Measurements from ENCODE around the gene GPX4.
"Not testable (repeated sequence)": the region's sequence is repeated elsewhere in the genome, so short reads cannot be mapped to it uniquely, and the experiment has no call there.

Gene GPX4

DNA sequence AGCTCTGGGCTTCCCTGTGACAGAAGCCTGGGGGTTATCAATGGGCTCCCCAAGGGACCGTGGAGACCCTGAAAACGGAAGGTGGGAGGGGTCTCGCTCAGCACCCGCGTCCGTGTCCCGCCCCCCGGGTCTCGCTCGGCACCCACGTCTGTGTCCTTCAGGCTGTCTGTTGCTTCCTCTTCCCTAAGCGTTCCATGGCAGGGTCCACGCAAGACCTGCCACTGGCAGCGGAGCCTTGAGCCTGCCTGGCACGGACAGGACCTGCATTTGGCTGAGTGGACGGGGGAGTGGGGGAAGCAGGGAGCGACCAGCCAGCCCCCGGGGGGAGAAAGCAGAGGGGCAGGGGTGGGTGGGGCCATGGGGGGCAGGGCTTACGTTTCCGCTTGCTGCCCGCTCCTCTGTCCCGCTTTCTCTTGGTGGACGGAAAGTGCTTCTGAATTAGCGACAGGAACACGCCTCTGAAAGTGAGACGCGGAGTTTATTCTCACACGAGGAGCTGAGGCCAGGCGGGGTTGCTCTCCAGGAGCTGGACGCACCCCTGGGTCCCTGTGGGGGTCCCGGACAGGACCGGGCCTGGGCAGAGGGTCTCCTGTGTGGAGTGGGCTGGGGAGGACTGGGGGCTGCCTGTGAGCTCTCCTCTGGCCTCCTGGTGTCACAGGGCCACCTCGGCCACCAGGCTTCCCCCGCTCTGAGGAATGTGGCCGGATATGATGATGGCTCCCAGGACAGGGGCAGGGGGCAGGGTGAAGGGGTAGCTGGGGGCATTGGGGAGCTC, 12.0 kb downstream of the GPX4 start:
- no peak for DNase-seq

DNA sequence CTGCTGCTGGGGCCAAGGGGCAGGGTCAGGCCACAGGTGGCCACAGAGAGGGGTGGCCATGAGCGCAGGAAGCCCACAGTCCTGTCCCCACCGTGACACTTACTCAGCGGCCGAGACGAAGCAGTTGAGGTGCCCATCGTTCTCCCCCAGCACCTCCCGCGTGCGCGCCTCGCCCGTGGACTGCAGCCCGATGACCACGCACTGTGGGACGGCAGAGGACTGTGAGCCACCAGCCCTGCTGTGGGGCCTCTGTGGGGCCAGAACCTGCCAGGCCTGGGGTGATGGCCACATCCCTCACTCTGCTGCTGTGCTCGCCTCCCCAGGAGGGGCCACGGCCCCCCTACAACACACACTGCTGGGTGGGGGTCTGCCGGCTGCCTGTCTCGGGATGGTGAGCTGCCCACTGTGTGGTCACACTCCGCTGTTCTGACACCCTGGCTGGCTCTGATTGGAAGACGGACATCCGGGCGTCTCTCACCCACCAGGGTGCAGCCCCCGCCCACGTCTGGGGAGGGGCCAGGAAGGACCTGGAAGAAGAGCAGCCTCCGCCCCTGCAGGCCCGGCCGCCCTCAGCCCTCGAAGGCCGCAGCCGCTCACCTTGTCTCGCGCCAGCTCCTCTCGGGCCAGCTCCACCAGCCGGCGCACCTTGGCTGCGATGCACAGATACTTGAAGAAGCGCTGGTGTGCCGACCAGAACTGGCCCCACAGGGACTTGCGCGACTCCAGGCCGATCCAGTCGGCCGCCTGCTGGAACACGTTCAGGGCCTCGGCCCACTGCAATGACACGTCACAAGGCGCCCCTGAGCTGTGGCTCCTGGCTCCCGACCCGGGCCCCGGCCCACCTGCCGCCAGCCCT, 13.2 kb downstream of the GPX4 start:
- no peak for DNase-seq

DNA sequence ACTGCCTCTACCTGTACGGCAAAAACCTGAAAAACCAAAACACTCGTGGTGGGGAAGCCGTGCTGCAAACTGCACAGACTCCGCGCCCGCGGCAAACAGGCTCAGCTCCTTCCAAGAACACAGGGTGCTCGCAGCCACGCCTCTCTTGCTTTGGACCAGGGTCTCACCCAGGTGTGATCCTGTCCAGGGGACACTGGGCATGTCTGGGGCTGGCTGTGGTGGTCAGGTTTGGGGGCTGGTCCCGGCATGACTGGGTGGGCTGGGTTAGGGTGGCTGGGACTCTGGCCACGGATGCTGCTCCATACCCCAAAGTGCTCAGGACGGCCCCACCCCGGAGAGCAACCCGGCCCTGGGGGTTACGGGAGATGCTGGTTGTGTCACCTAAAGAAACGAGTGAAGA, 13.9 kb downstream of the GPX4 start:
- DNase-seq = no peak

DNA sequence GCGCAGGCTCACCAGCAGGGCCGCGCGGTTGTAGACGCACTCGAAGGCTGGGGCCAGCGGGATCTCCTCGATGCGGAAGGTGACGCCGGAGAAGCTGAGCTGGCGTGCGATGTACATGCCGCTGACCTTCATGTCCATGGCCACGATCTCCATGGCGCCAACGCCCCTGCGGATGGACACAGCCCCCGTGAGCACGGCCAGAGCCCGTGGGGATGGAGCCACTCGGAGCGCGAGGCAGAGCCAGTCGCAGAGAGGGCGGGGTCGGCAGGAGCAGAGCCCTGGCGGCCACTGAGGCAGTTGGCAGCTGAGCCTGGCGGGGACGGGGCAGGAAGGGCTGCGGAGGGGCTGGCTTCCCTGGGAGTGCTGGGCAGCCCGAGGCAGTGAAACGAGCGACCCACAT, 15.2 kb downstream of the GPX4 start:
- DNase-seq = no peak

DNA sequence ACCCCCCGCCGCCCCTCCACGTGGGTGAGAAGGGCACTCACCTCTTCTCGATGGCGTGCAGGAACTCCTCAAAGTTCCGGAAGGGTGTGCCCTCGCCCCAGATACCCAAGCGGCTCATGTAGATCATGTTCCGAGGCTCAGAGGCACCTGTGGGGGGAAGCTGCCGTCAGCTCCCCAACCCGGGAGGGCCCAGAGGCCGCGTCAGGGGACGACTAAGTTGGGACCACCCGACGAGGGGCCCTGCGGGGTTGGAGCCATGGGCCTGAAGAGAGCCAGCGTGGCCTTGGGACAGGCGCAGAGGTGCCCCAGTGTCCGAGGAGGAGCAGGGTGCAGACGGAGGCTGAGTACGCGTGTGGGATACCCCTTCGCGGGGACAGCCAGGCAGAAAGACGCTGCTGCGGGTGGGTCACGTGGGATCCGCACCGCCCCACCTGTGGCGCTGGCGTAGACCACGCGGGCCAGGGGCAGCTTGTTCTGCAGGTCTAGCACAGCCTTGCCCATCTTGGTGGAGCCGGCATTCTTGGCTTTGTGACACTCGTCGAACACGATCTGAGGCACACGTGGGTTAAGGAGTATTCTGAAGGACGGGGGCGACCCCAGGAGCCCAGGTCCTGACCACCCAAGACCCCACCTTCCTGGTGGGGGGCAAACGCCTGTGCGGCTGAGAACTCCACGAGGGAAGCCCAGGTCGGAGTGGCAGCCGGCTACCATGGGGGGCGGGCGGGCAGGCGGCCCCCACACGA, 15.9 kb downstream of the GPX4 start:
- DNase-seq = no peak

DNA sequence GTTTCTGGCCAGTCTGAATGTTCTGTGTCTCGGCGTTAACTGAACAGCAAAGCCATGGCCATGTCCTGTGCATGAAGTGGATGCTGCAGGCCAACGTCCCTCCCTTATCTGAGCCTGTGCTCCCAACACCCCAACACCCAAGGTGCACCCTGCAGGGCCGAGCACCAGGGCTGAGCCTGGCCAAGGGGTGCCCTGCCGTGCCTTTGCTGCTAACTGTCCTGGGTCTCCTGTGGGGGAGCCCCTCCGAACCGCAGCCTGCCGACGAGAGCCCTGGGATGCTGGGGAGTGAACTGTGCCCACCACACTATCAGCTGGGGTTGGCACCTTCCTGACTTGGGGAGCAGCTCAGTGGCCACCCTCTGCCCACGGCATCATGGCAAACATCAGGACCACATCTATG, 17.6 kb downstream of the GPX4 start:
- no peak for DNase-seq

DNA sequence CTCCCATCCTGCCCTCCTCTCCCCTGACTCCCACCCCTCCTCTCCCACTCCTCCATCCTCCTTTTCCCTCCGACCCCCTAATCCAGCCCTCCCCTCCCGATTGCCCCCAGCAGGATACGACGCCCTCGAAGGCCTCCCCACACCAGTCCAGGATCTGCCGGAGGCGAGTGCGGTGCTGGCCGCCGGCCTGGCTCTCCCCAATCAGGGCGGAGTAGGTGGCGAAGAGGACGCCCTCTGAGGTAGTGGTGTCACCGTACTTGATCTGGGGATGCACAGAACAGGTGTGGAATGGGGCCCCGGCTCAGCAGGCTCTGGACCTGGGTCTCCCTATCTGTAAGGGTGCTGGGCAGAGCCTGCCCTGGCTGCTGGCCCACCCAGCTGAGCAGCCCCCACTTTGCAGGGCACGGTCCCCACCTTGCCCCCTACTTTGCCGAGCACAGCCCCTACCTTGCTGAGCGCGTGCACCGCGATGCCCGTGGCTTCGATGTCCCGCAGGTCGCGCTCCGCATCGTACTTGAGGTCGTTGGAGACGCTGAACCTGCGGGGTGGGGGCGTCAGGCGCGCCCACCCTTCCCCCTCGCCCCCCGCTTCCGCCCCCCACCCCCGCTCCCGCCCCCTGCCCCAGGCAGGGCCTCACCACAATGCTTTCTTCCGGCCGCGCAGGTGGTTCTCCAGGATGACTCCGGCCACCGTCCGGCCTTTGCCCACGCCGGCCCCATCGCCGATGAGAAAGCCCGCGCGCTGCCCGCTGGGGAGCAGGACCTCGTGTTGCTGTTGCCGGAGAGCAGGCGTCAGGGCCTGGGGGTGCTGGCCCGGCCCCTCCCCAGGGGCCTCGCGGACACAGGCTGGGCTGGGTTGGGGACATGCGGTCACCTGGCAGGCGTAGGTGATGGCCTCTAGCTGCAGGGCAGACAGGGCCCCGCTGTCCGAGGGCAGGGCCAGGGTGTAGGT, 18.5 kb downstream of the GPX4 start:
- DNase-seq = no peak

DNA sequence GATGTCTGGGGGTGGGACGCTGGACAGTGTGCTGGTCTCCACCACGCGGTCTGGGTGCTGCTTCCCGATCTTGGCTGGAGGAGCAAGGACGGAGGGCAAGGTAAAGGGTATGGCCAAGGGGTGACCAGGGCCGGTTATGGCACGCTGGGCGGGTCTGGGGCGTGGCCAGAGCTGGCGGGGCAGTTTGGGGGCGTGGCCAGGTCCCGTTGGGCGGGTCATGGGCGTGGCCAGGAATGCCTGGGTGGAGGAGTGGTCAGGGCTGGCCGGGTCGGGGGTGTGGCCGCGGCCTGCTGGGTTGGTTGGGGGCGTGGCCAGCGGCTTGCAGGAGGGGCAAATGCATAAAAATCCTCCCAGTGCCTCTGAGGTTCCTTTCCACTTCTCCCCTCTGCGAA, 19.2 kb downstream of the GPX4 start:
- DNase-seq = no peak

DNA sequence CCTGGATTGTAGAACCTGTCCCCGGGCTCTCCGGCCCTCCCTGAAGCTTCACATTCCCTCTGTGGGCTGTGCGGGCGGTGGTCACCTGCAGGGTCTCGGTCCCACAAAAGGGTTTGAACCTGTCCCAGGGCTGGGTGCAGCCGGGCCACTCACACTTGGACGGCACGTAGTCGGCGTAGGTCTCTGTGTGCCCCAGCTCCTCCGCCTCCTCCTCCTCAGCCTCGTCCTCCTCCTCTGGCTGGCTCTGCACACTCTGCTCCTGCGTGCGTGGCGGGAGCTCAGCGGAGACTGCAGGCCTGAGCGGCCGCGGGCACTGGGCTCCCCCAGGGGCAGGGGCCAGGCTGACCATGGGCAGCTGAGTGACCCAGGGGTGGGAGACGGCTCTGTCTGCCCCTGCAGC, 19.6 kb downstream of the GPX4 start:
- DNase-seq = no peak

DNA sequence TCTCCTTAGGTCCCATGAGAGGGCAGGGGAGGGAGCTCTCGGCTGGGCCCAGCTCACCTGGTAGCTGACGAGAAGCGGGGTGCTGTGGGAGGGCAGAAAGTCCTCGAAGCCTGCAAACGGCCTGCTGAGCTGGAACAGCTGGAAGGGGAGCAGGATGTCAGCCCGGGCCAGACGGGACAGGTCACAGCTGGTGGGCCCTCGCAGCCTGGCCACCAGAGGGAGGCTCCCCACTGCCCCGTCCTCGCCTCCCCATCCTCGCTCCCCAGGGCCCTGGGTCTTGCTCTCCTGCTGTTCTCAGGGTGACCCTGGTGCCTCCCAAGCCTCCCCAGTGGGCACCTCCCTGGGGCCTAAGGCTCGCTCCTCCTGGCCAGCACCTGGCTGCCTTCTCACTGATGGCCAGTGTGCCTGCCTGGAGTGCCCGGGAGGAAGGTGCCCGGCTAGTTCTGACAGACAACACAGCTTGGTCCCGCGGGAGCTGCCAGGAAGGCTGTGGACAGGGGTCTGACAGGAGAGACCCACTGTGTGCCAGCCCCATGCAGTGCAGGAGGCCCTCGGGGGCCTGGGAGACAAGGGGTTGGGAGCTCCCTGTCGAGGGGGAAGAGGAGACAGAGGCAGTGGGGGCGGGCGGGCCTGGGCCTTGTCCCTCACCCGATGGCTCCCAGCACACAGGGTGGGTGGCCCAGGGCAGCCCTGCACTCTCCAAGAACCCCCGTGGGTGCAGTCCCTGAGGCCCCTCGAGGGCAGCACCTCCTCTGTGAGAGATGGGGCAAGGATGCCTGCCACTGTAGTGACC, 20.3 kb downstream of the GPX4 start:
- DNase-seq = no peak

DNA sequence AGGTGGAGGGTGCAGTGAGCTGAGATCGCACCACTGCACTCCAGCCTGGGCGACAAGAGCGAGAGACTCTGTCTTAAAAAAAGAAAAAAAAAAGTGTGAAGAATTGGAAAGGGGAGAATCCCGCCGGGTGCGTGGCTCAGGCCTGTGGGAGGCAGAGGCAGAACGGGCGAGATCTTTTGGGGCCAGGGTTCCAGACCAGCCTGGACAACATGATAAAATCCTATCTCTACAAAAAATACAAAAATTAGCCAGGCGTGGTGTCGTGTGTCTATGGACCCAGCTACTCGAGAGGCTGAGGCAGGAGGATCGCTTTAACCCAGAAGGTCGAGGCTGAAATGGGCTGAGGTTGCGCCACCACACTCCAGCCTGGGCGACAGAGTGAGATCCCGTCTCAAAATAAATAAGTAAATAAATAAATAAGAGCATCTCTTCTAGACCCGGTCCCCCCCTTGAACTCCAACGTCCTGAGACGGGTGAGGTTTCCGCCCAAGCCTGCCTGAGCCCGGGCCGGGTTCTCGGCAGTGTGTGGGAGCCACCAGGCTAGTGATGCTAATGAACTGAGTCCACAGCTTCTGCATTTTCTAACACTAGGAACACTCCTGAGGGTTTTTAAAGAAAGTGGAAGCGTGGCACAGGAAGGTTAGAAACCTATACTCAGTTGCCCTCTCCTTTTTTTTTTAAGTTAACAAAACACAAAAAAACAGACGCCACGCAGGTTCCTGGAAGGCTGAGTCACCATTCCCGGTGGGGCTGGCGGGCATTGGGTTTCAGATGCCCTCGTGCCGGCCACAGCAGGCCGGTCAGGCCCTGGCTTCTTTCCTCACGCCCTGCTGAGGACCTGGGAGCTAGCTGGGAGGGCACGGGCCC, 22.0 kb downstream of the GPX4 start:
- DNase-seq = no peak

DNA sequence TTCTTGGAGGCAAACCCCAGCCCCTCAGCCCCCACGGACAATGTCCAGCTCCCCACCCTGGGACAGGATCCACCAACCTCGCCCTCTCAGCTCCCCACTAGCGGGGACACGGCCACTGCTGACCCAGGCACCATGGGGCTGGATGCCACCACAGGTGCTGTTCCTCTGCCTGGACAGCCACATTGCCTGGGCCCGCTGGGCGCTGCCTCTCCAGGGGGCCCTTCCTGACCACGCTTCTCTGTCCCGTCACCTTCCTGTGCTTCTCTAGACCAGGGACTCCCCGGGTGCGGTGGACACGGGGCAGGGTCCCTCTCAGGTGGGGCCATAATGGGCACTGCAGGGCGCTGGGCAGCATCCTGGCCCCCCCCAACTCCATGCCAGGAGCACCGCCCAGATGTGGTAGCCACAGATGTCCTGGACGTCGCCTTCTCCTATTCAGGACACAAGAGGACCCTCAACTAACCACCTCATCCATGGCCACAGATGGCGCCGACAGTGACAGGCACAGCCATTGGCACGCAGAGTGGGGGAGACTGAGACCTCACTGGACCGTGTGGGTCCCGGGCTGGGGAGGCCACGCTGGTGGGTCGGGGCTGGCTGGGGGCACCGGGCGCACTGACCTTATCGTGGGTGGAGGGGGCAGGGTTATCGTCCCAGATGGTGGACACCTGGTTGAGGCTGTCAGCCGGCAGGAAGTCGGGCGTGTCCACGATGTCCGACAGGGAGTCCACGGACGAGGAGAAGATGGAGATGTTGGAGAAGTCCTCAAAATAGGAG, 23.4 kb downstream of the GPX4 start:
- DNase-seq = no peak

DNA sequence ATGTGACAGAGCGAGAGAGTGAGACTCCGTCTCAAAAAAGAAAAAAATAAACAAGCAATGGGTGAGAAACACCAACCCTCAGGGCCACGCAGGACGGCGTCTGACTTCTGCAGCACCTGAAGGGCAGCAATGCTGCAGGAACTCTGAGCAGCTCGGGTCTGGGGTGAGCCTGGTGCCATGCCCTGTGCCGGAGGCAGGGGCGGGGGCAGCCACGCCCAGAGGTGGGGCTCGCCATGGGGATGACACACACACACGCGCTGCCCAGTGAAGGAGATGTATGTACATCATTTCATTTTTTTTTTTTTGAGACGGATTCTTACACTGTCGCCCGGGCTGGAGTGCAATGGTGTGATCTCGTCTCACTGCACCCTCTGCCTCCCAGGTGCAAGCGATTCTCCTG, 24.3 kb downstream of the GPX4 start:
- DNase-seq = no peak

DNA sequence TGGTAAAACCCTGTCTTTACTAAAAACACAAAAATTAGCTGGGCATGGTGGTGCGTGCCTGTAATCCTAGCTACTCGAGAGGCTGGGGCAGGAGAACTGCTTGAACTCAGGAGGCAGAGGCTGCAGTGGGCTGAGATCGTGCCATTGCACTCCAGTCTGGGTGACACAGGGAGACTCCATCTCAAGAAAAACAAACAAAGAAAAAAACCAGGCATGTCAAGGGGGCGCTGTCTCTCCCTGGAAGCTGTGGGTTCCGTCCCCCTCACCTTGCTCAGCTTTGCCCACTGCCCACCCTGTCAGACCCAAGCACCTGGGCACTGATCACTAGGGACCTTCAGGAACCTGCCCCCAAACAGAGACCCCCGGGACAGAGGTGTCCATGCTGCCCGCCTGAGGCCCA, 25.3 kb downstream of the GPX4 start:
- DNase-seq = not testable (repeated sequence)

DNA sequence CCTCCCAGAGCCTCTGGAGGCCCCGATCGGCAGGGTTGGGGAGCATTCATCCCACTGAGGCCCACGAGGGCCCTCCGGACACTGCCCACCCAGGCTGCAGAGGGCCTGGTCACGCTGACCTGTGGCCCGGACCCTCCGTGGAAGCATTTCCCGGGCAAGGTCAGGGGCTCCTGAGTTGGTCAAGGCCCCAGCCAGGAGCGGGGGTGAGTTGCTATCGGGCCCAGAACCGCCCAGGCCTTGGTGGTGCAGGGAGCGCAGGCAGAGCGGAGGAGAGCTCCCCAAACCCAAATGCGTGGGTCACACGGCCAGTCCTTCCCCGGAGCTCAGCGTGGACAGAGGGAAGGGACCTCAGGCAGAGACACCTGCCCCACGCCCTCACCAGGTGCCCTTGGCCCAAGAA, 25.7 kb downstream of the GPX4 start:
- no peak for DNase-seq

DNA sequence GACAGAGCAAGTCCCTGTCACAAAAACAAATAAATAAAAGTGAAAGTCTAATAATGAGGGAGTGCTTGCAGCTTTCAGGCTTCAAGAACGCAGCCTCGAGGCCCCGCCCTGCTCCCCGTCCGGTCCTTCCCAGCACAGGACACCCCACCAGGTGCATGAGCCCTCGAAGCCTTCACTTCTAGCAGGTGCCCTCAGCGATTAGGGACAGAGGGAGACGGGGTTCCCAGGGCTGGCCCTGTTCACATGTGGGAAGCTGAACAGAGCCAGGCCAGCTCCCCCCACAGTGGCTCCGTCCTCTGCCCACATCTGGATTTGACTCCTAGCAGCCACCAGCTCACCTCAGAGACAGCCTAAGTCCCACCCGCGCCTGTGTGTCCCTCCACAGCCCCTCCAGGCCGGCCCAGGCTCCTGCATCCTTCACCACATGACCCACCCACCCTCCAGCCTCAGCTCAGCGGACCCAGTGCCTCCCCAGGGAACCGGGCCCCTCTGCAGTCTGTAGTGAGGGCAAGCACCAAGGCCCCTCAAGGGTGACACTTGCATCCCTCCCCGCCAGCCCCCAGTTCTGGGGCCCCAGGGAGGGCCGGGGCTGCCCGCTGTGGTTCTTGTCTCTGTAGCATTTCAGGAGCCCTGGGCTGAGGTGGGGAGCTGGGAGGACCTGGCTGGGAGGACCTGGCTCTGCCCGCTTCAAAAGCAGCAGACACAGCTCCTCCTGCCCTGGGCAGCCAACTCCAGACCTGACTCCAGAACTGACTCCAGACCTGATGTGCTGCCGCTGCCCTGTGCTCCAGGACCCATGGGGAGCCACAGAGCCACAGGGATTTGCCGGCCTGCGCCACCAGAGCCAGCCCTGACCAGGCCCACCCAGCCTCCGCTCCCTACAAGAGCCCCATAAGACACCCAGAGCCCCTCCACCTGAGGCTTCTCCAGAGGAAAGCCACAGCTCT, 27.2 kb downstream of the GPX4 start:
- no peak for DNase-seq

DNA sequence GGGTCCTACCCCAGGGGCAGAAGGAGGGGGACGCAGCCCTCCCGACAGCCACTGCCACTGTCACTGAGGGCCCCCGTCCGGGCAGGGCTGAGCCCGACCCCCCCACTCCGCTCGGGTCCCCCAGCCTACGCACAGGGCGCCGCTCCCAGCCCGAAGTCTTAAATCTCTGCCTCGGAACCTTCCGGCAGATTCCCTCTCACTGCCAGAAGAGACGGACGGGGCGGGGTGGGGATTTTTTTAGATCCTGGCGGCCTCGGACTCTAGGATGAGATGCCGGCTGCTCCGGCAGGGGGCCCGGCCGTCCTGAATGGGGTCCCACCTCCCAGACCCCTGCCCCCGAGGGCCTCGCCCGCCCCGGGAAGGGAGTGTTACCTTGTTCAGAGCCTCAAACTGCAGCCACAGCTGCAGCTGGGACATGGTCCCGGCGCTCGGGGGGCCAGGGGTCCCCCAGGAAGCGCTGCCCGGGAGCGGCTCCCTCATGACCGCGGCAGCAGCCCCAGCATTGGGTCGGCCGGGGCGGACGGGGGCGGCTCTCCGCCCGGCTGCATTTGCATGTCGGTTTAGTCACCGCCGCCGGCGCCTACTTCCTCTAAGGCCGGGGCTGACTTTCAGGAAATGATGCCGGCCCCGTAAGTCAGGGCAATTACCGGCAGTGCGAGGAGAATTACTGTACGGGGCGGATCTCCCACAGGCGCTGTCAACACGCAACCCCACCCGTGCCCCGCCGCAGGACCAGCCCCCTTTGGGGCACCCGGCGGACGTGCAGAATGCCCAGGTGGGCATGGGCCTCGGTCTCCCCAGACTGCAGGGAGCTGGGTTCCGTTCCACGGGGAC, 28.1 kb downstream of the GPX4 start:
- DNase-seq = no peak
